ENCODE data around the gene MSMP. TPM values are rescaled to one million over a fixed set of nuclear protein-coding genes. Genes with fewer than 3 reads are reported as not detected.

MSMP gene
- total and polyA plus RNA-seq, 2 donors (not counting 1 experiment from before 2014, with no cell fraction given): not detected

- no peaks in the 10 kb centered on the region for H3K79me2 ChIP-seq (ENCODE audit: control insufficient read depth, insufficient read depth, low read length)
- TF ChIP-seq, protein P1, sequence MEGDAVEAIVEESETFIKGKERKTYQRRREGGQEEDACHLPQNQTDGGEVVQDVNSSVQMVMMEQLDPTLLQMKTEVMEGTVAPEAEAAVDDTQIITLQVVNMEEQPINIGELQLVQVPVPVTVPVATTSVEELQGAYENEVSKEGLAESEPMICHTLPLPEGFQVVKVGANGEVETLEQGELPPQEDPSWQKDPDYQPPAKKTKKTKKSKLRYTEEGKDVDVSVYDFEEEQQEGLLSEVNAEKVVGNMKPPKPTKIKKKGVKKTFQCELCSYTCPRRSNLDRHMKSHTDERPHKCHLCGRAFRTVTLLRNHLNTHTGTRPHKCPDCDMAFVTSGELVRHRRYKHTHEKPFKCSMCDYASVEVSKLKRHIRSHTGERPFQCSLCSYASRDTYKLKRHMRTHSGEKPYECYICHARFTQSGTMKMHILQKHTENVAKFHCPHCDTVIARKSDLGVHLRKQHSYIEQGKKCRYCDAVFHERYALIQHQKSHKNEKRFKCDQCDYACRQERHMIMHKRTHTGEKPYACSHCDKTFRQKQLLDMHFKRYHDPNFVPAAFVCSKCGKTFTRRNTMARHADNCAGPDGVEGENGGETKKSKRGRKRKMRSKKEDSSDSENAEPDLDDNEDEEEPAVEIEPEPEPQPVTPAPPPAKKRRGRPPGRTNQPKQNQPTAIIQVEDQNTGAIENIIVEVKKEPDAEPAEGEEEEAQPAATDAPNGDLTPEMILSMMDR (conservative IDR thresholded peaks at IDR 0.05 in 1 of 2, IDR thresholded peaks at IDR 0.05 in 1 of 2; ENCODE audit: low read depth in 1 of 2, low read length in 2 of 2): no peak
- no peak for TF ChIP-seq EZH2 (IDR thresholded peaks at IDR 0.05; ENCODE audit: low read length, missing control alignments)
Observed at GRCh38 chr9:35711501-35712428, 42.3 kb downstream of the MSMP start.

DNA sequence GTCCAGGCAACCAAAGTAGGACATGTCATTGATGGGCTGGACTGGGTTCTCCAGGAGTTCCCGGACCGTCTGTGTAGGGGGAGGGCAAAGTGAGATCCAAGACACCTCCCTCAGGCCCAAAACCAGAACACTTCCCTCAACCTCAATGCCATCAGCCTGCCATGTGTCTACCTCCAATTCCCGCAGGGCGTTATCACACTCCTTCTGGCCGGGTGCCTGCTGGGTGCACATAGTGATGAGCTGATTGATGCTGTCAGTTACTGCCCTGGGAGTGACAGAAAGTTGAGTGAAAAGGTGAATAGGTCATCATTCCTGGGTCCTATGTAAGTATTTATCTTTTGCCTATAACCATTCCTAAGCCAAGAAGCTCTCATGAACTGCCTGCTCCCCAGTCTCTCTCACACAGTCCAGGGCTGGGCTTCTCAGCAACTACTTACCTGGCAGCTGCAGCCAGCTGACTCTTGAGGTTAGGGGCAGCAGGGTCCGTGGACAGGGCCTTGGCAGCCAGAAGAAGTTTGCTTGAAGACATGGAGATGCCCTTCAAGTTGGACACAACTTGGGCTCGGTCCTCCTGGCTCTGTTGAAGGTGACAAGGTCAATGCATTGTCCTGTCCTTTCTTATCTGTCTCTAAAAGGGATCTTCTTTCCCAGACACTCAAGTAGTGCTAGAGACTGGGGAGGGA, 43.1 kb downstream of the MSMP start:
- Histone ChIP-seq H3K9ac (ENCODE audit: insufficient read depth, low read length) (no peak overlapping the region), H3K4me3 (replicated peaks in 1 of 4; ENCODE audit: control extremely low read depth in 1 of 4, insufficient read depth in 1 of 4, low read depth in 3 of 4, low read length in 4 of 4) (no peak overlapping the region), H3K9me3 (ENCODE audit: control insufficient read depth, insufficient read depth, low read depth, low read length) (no peaks in the 10 kb centered on the region), H3K4me2 (ENCODE audit: extremely low read depth, insufficient read depth, low read length) (no peak overlapping the region), H3K4me1 (ENCODE audit: control insufficient read depth, extremely low read depth, insufficient read depth, low read length) (no peaks in the 10 kb centered on the region), H4K20me1 (ENCODE audit: control insufficient read depth, extremely low read depth, insufficient read depth, low read length) (no peaks in the 10 kb centered on the region), H3K36me3 (ENCODE audit: control insufficient read depth, insufficient read depth, low read length) (peaks cover 64% of the 10 kb centered on the region), H3K79me2 (ENCODE audit: control insufficient read depth, insufficient read depth, low read length) (no peaks in the 10 kb centered on the region), H3K27me3 (ENCODE audit: control insufficient read depth, insufficient read depth, low read length) (no peaks in the 10 kb centered on the region), H3K27ac (ENCODE audit: insufficient read depth, low read length) (no peak overlapping the region), H2AFZ (ENCODE audit: low read length) (no peak overlapping the region)
- TF ChIP-seq, protein P1 (conservative IDR thresholded peaks at IDR 0.05 in 1 of 2, IDR thresholded peaks at IDR 0.05 in 1 of 2; ENCODE audit: low read depth in 1 of 2, low read length in 2 of 2): no peak
- TF ChIP-seq EZH2 (IDR thresholded peaks at IDR 0.05; ENCODE audit: low read length, missing control alignments): no peak
- no peak for DNase-seq (ENCODE audit: low read depth in 2 of 2)

More at GRCh38 chr9:35711501-35712428, 42.3 kb downstream of the MSMP start:
- Histone ChIP-seq H3K27ac (ENCODE audit: insufficient read depth, low read length) (no peak overlapping the region), H3K4me1 (ENCODE audit: control insufficient read depth, extremely low read depth, insufficient read depth, low read length) (no peaks in the 10 kb centered on the region), H3K4me2 (ENCODE audit: extremely low read depth, insufficient read depth, low read length) (no peak overlapping the region), H2AFZ (ENCODE audit: low read length) (no peak overlapping the region), H3K9me3 (ENCODE audit: control insufficient read depth, insufficient read depth, low read depth, low read length) (no peaks in the 10 kb centered on the region), H3K4me3 (replicated peaks in 1 of 4; ENCODE audit: control extremely low read depth in 1 of 4, insufficient read depth in 1 of 4, low read depth in 3 of 4, low read length in 4 of 4) (no peak overlapping the region), H3K27me3 (ENCODE audit: control insufficient read depth, insufficient read depth, low read length) (no peaks in the 10 kb centered on the region), H3K9ac (ENCODE audit: insufficient read depth, low read length) (no peak overlapping the region), H4K20me1 (ENCODE audit: control insufficient read depth, extremely low read depth, insufficient read depth, low read length) (no peaks in the 10 kb centered on the region), H3K36me3 (ENCODE audit: control insufficient read depth, insufficient read depth, low read length) (peaks cover 62% of the 10 kb centered on the region)
- DNase-seq (ENCODE audit: low read depth in 2 of 2): no peak

DNA sequence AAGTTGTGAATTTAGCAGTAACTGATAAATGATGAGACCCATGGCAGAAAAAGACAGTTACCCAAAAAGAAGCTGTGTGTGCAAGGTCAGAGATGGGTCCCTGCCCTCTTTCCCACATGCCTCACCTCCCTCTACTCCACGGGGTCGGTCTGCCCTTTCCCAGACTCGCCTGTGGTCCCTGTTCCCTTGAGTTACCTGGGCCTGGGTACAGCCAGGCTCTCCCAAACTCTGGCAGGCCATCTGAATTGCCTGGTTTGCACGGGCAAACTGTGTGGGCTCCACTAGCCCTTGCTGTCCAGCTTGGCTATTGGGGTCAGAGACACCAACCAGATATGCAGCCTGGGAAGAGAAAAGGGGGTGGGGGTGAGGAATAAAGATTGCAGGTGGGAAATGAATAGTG, 45.9 kb downstream of the MSMP start:
- TF ChIP-seq, protein P1 (conservative IDR thresholded peaks at IDR 0.05 in 1 of 2, IDR thresholded peaks at IDR 0.05 in 1 of 2; ENCODE audit: low read depth in 1 of 2, low read length in 2 of 2): no peak
- no peak for TF ChIP-seq EZH2 (IDR thresholded peaks at IDR 0.05; ENCODE audit: low read length, missing control alignments)

More for the DNA sequence above, 45.9 kb downstream of the MSMP start:
- Histone ChIP-seq H3K4me1 (ENCODE audit: control insufficient read depth, extremely low read depth, insufficient read depth, low read length) (no peaks in the 10 kb centered on the region), H4K20me1 (ENCODE audit: control insufficient read depth, extremely low read depth, insufficient read depth, low read length) (no peaks in the 10 kb centered on the region), H3K27ac (ENCODE audit: insufficient read depth, low read length) (no peak overlapping the region), H2AFZ (ENCODE audit: low read length) (no peak overlapping the region), H3K4me2 (ENCODE audit: extremely low read depth, insufficient read depth, low read length) (no peak overlapping the region), H3K9ac (ENCODE audit: insufficient read depth, low read length) (no peak overlapping the region), H3K36me3 (ENCODE audit: control insufficient read depth, insufficient read depth, low read length) (peaks cover 71% of the 10 kb centered on the region), H3K4me3 (replicated peaks in 1 of 4; ENCODE audit: control extremely low read depth in 1 of 4, insufficient read depth in 1 of 4, low read depth in 3 of 4, low read length in 4 of 4) (no peak overlapping the region), H3K27me3 (ENCODE audit: control insufficient read depth, insufficient read depth, low read length) (no peaks in the 10 kb centered on the region), H3K9me3 (ENCODE audit: control insufficient read depth, insufficient read depth, low read depth, low read length) (no peaks in the 10 kb centered on the region), H3K79me2 (ENCODE audit: control insufficient read depth, insufficient read depth, low read length) (no peaks in the 10 kb centered on the region)
- no peak for DNase-seq (ENCODE audit: low read depth in 2 of 2)
